T-helper 17 cell (primary cell): Measurements from ENCODE around the gene FGD6. TPM values are rescaled to one million over a fixed set of nuclear protein-coding genes. Genes with fewer than 3 reads are reported as not detected.
A peak's percentile ranks its signal among the peaks of the same experiment; 100 is the strongest.
"Not testable (repeated sequence)": the region's sequence is repeated elsewhere in the genome, so short reads cannot be mapped to it uniquely, and the experiment has no call there.

Experiments
- ATAC-seq: fragments of 150-1000 bp; cut with Tn5 transposase; 2 replicates; pipeline ENCODE4 v1.10.0; 2021; ENCODE audit warnings: mild to moderate bottlenecking, moderate library complexity
- DNase-seq, 3 donors: peaks; one replicate each; pipeline versions ENCODE4 v3.0.0 to v3.0.0-alpha.2; 2020 to 2021
- H3K9me3 ChIP-seq: one replicate; pipeline ENCODE4 v1.7.0; 2013; ENCODE audit warnings: low read length, mild to moderate bottlenecking; ENCODE audit not compliant: control insufficient read depth, poor library complexity, severe bottlenecking
- H3K27ac Mint-ChIP-seq: one replicate; pipeline ENCODE4 v1.8.0; 2022; ENCODE audit warnings: mild to moderate bottlenecking, moderate library complexity, mixed read lengths
- H3K27me3 Mint-ChIP-seq: one replicate; pipeline ENCODE4 v1.8.0; 2022; ENCODE audit warnings: mixed read lengths
- H3K36me3 Mint-ChIP-seq: one replicate; pipeline ENCODE4 v1.8.0; 2022; ENCODE audit warnings: low read depth, mixed read lengths
- H3K4me1 Mint-ChIP-seq: one replicate; pipeline ENCODE4 v1.8.0; 2022; ENCODE audit warnings: mild to moderate bottlenecking, mixed read lengths
- H3K4me3 Mint-ChIP-seq: one replicate; pipeline ENCODE4 v1.8.0; 2022; ENCODE audit warnings: mild to moderate bottlenecking, moderate library complexity, mixed read lengths
- total RNA-seq, 4 donors: library from RNA in 2 of 4; stranded (reverse) in 2 of 4; gene quantifications; one replicate each; pipeline ENCODE4 v1.2.3 and lab custom pipeline; 2022 to 2026

FGD6 gene
- total RNA-seq, 2 donors from 2014 or later: 1.2 to 1.3 TPM

- no peaks in the 10 kb centered on the region for H3K27me3 Mint-ChIP-seq
- no peaks in the 10 kb centered on the region for H3K36me3 Mint-ChIP-seq
- no peak for DNase-seq
- H3K4me1 Mint-ChIP-seq: peaks cover 15% of the 10 kb centered on the region
- no peak overlapping the region for H3K4me3 Mint-ChIP-seq
- no peaks in the 10 kb centered on the region for H3K9me3 ChIP-seq
- H3K27ac Mint-ChIP-seq: no peak overlapping the region
- ATAC-seq: no peak
These were observed 26.4 kb upstream of the FGD6 start for GRCh38 chr12:95243497-95244183.

- ATAC-seq (no peak), DNase-seq (no peak)
- H3K4me3 Mint-ChIP-seq: no peak overlapping the region
- no peaks in the 10 kb centered on the region for H3K9me3 ChIP-seq
- H3K4me1 Mint-ChIP-seq: peaks cover 24% of the 10 kb centered on the region
- H3K27me3 Mint-ChIP-seq: no peaks in the 10 kb centered on the region
- no peak overlapping the region for H3K27ac Mint-ChIP-seq
- no peaks in the 10 kb centered on the region for H3K36me3 Mint-ChIP-seq
These were observed 24.7 kb upstream of the FGD6 start for GRCh38 chr12:95241761-95242506.

GRCh38 chr12:95241138-95241537, 23.9 kb upstream of the FGD6 start:
- H3K36me3 Mint-ChIP-seq, H3K27ac Mint-ChIP-seq, DNase-seq, H3K9me3 ChIP-seq, ATAC-seq, H3K4me3 Mint-ChIP-seq, H3K27me3 Mint-ChIP-seq: not testable (repeated sequence)
- H3K4me1 Mint-ChIP-seq: peaks cover 23% of the 10 kb centered on the region

- ATAC-seq: no peak
- Mint-ChIP-seq H3K4me1 (peaks cover 21% of the 10 kb centered on the region), H3K27me3 (no peaks in the 10 kb centered on the region), H3K4me3 (no peak overlapping the region), H3K36me3 (no peaks in the 10 kb centered on the region), H3K27ac (no peak overlapping the region)
- no peaks in the 10 kb centered on the region for H3K9me3 ChIP-seq
- DNase-seq: no peak
These were observed 23.3 kb upstream of the FGD6 start for GRCh38 chr12:95240556-95240955.

- not testable (repeated sequence) for DNase-seq, H3K27me3 Mint-ChIP-seq, ATAC-seq
These were observed 22.6 kb upstream of the FGD6 start for GRCh38 chr12:95239835-95240234.

GRCh38 chr12:95239216-95239615, 21.9 kb upstream of the FGD6 start:
- no peaks in the 10 kb centered on the region for H3K27me3 Mint-ChIP-seq
- ATAC-seq: no peak
- H3K4me1 Mint-ChIP-seq: peaks cover 21% of the 10 kb centered on the region
- no peak overlapping the region for H3K4me3 Mint-ChIP-seq
- peaks cover 2% of the 10 kb centered on the region for H3K36me3 Mint-ChIP-seq
- peak overlapping the region; percentile 37 for H3K27ac Mint-ChIP-seq
- no peak for DNase-seq
- H3K9me3 ChIP-seq: no peaks in the 10 kb centered on the region

More at GRCh38 chr12:95239835-95240234, 22.6 kb upstream of the FGD6 start:
- not testable (repeated sequence) for H3K9me3 ChIP-seq, H3K4me3 Mint-ChIP-seq, H3K36me3 Mint-ChIP-seq
- Mint-ChIP-seq H3K4me1 (peaks cover 19% of the 10 kb centered on the region), H3K27ac (peak overlapping the region; percentile 37)

GRCh38 chr12:95238150-95238549, 20.9 kb upstream of the FGD6 start:
- DNase-seq (no peak), ATAC-seq (no peak)
- no peaks in the 10 kb centered on the region for H3K9me3 ChIP-seq
- peaks cover 21% of the 10 kb centered on the region for H3K4me1 Mint-ChIP-seq
- no peak overlapping the region for H3K4me3 Mint-ChIP-seq
- H3K27me3 Mint-ChIP-seq: no peaks in the 10 kb centered on the region
- peaks cover 2% of the 10 kb centered on the region for H3K36me3 Mint-ChIP-seq
- H3K27ac Mint-ChIP-seq: no peak overlapping the region

GRCh38 chr12:95237315-95237714, 20.0 kb upstream of the FGD6 start:
- Mint-ChIP-seq H3K36me3 (peaks cover 2% of the 10 kb centered on the region), H3K4me1 (peaks cover 29% of the 10 kb centered on the region), H3K4me3 (no peak overlapping the region), H3K27me3 (no peaks in the 10 kb centered on the region), H3K27ac (no peak overlapping the region)
- ATAC-seq (no peak), DNase-seq (no peak)
- H3K9me3 ChIP-seq: no peaks in the 10 kb centered on the region

- not testable (repeated sequence) for H3K9me3 ChIP-seq, H3K36me3 Mint-ChIP-seq, DNase-seq, H3K4me3 Mint-ChIP-seq, H3K27ac Mint-ChIP-seq, H3K27me3 Mint-ChIP-seq, ATAC-seq
- peaks cover 31% of the 10 kb centered on the region for H3K4me1 Mint-ChIP-seq
These were observed 18.4 kb upstream of the FGD6 start for GRCh38 chr12:95235621-95236020.

- H3K36me3 Mint-ChIP-seq, H3K27ac Mint-ChIP-seq, H3K27me3 Mint-ChIP-seq, ATAC-seq, H3K9me3 ChIP-seq, DNase-seq, H3K4me3 Mint-ChIP-seq: not testable (repeated sequence)
- H3K4me1 Mint-ChIP-seq: peaks cover 24% of the 10 kb centered on the region
These were observed 16.9 kb upstream of the FGD6 start for GRCh38 chr12:95234187-95234586.

- Mint-ChIP-seq H3K36me3 (peaks cover 2% of the 10 kb centered on the region), H3K27me3 (no peaks in the 10 kb centered on the region), H3K27ac (no peak overlapping the region), H3K4me1 (peaks cover 19% of the 10 kb centered on the region), H3K4me3 (no peak overlapping the region)
- no peak for DNase-seq
- ATAC-seq: no peak
- no peaks in the 10 kb centered on the region for H3K9me3 ChIP-seq
These were observed 13.9 kb upstream of the FGD6 start for GRCh38 chr12:95231190-95231589.

- Mint-ChIP-seq H3K27ac (no peak overlapping the region), H3K4me3 (no peak overlapping the region), H3K36me3 (peaks cover 2% of the 10 kb centered on the region), H3K27me3 (no peaks in the 10 kb centered on the region), H3K4me1 (peaks cover 19% of the 10 kb centered on the region)
- DNase-seq (no peak), ATAC-seq (no peak)
- no peaks in the 10 kb centered on the region for H3K9me3 ChIP-seq
These were observed 13.0 kb upstream of the FGD6 start for GRCh38 chr12:95230313-95230712.

GRCh38 chr12:95229636-95230035, 12.4 kb upstream of the FGD6 start:
- no peak for ATAC-seq
- H3K36me3 Mint-ChIP-seq: peaks cover 4% of the 10 kb centered on the region
- H3K4me1 Mint-ChIP-seq: peaks cover 23% of the 10 kb centered on the region
- no peaks in the 10 kb centered on the region for H3K9me3 ChIP-seq
- no peak for DNase-seq
- H3K27ac Mint-ChIP-seq: no peak overlapping the region
- no peak overlapping the region for H3K4me3 Mint-ChIP-seq
- no peaks in the 10 kb centered on the region for H3K27me3 Mint-ChIP-seq

GRCh38 chr12:95228617-95229016, 11.3 kb upstream of the FGD6 start:
- DNase-seq (no peak), ATAC-seq (no peak)
- no peaks in the 10 kb centered on the region for H3K27me3 Mint-ChIP-seq
- peaks cover 6% of the 10 kb centered on the region for H3K36me3 Mint-ChIP-seq
- H3K27ac Mint-ChIP-seq: no peak overlapping the region
- no peaks in the 10 kb centered on the region for H3K9me3 ChIP-seq
- no peak overlapping the region for H3K4me3 Mint-ChIP-seq
- H3K4me1 Mint-ChIP-seq: peaks cover 24% of the 10 kb centered on the region
